Measurements from ENCODE around the gene C6orf163.
A peak's percentile ranks its signal among the peaks of the same experiment; 100 is the strongest.

The C6orf163 gene

GRCh38 chr6:87350516-87350915 is 5.9 kb downstream of the C6orf163 start:
- H3K4me3 ChIP-seq (ENCODE audit: low read depth, low read length), result no peak overlapping the region
- peak; percentile 58 for DNase-seq (ENCODE audit: low read depth)

GRCh38 chr6:87351583-87351982 is 7.0 kb downstream of the C6orf163 start:
- DNase-seq (ENCODE audit: low read depth), result no peak
- H3K4me3 ChIP-seq (ENCODE audit: low read depth, low read length), result no peak overlapping the region

- H3K4me3 ChIP-seq (ENCODE audit: low read depth, low read length), result no peak overlapping the region
- no peak for DNase-seq (ENCODE audit: low read depth)
Observed at GRCh38 chr6:87356181-87356580, 11.6 kb downstream of the C6orf163 start.

GRCh38 chr6:87357479-87358196 is 13.0 kb downstream of the C6orf163 start:
- H3K4me3 ChIP-seq (ENCODE audit: low read depth, low read length), result no peak overlapping the region
- no peak for DNase-seq (ENCODE audit: low read depth)

GRCh38 chr6:87364602-87365252 is 20.1 kb downstream of the C6orf163 start:
- H3K4me3 ChIP-seq (ENCODE audit: low read depth, low read length), result no peak overlapping the region
- DNase-seq (ENCODE audit: low read depth), result no peak

- H3K4me3 ChIP-seq (ENCODE audit: low read depth, low read length), result no peak overlapping the region
- peak; percentile 2 for DNase-seq (ENCODE audit: low read depth)
Observed at GRCh38 chr6:87366072-87366827, 21.6 kb downstream of the C6orf163 start.

- H3K4me3 ChIP-seq (ENCODE audit: low read depth, low read length), result no peak overlapping the region
- DNase-seq (ENCODE audit: low read depth), result no peak
Observed at GRCh38 chr6:87366899-87367298, 22.3 kb downstream of the C6orf163 start.

GRCh38 chr6:87373377-87373776 is 28.8 kb downstream of the C6orf163 start:
- H3K4me3 ChIP-seq (ENCODE audit: low read depth, low read length), result no peak overlapping the region
- DNase-seq (ENCODE audit: low read depth), result no peak

- no peak overlapping the region for H3K4me3 ChIP-seq (ENCODE audit: low read depth, low read length)
- no peak for DNase-seq (ENCODE audit: low read depth)
Observed at GRCh38 chr6:87375315-87375714, 30.7 kb downstream of the C6orf163 start.

GRCh38 chr6:87376643-87377042 is 32.0 kb downstream of the C6orf163 start:
- H3K4me3 ChIP-seq (ENCODE audit: low read depth, low read length), result no peak overlapping the region
- DNase-seq (ENCODE audit: low read depth), result no peak

GRCh38 chr6:87378947-87379346 is 34.3 kb downstream of the C6orf163 start:
- DNase-seq (ENCODE audit: low read depth), result no peak
- no peak overlapping the region for H3K4me3 ChIP-seq (ENCODE audit: low read depth, low read length)

GRCh38 chr6:87382861-87383260 is 38.2 kb downstream of the C6orf163 start:
- no peak overlapping the region for H3K4me3 ChIP-seq (ENCODE audit: low read depth, low read length)
- DNase-seq (ENCODE audit: low read depth), result no peak

- DNase-seq (ENCODE audit: low read depth), result no peak
- no peak overlapping the region for H3K4me3 ChIP-seq (ENCODE audit: low read depth, low read length)
Observed at GRCh38 chr6:87384038-87384437, 39.4 kb downstream of the C6orf163 start.

GRCh38 chr6:87384449-87384848 is 39.8 kb downstream of the C6orf163 start:
- H3K4me3 ChIP-seq (ENCODE audit: low read depth, low read length), result no peak overlapping the region
- no peak for DNase-seq (ENCODE audit: low read depth)

- peak; percentile 1 for DNase-seq (ENCODE audit: low read depth)
- no peak overlapping the region for H3K4me3 ChIP-seq (ENCODE audit: low read depth, low read length)
Observed at GRCh38 chr6:87391334-87391733, 46.7 kb downstream of the C6orf163 start.

GRCh38 chr6:87393026-87393622 is 48.5 kb downstream of the C6orf163 start:
- H3K4me3 ChIP-seq (ENCODE audit: low read depth, low read length), result no peak overlapping the region
- DNase-seq (ENCODE audit: low read depth), result peak; percentile 23

GRCh38 chr6:87395431-87395830 is 50.8 kb downstream of the C6orf163 start:
- DNase-seq (ENCODE audit: low read depth), result no peak

GRCh38 chr6:87396595-87397392 is 52.2 kb downstream of the C6orf163 start:
- H3K4me3 ChIP-seq (ENCODE audit: low read depth, low read length), result no peak overlapping the region
- DNase-seq (ENCODE audit: low read depth), result no peak

More at GRCh38 chr6:87395431-87395830, 50.8 kb downstream of the C6orf163 start:
- H3K4me3 ChIP-seq (ENCODE audit: low read depth, low read length), result no peak overlapping the region

- no peak overlapping the region for H3K4me3 ChIP-seq (ENCODE audit: low read depth, low read length)
- no peak for DNase-seq (ENCODE audit: low read depth)
Observed at GRCh38 chr6:87397656-87398055, 53.0 kb downstream of the C6orf163 start.
